Measurements from ENCODE around the gene CACNA1I.

The CACNA1I gene

DNA sequence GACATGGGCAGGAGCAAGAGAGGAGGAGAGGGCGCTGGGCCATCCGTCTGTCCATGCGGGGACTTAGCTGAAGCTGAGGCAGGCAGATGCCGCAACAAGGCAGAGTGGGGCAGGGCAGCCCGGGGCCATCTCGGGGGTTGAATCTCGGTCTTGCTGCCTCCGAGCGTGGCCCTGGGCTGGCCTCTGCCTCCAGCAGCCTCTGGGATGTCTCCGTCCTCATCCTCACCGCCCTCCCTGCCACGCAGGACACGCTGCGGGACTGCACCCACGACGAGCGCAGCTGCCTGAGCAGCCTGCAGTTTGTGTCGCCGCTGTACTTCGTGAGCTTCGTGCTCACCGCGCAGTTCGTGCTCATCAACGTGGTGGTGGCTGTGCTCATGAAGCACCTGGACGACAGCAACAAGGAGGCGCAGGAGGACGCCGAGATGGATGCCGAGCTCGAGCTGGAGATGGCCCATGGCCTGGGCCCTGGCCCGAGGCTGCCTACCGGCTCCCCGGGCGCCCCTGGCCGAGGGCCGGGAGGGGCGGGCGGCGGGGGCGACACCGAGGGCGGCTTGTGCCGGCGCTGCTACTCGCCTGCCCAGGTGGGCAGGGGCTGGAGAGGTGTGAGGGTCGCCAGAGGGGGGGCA is 108.4 kb downstream of the CACNA1I start:
- DNase-seq, result no peak

DNA sequence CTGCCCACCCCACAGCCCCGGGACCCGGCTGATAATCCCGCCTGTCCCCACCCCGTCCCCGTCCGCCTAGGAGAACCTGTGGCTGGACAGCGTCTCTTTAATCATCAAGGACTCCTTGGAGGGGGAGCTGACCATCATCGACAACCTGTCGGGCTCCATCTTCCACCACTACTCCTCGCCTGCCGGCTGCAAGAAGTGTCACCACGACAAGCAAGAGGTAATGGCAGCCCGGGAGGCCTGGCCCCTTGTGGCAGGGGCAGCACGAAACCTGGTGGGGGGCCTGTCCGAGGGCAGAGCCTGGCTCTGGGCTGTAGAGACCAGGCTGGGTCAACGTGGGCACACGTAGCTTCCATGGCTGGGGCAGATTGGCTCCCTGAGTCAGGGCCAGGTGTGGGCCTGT is 109.1 kb downstream of the CACNA1I start:
- no peak for DNase-seq

DNA sequence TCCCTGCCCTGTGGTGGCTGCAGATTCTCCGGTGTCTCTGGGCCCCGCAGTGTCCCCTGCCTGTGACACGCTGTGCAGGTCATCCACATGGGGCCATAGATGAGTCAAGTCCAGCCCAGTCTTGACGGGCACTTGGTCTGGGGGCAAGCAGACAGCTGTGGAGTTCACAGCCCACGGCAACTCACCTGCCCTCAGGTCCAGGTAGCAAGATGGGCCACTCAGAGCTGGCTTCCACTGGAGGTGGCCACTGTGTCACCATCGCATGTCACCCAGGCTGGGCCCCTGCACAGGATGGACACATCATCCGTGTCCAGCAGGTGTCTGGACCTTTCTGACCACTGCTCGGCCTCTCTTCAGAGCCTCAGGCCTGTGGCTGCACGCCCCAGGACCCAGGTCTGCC is 109.9 kb downstream of the CACNA1I start:
- no peak for DNase-seq

DNA sequence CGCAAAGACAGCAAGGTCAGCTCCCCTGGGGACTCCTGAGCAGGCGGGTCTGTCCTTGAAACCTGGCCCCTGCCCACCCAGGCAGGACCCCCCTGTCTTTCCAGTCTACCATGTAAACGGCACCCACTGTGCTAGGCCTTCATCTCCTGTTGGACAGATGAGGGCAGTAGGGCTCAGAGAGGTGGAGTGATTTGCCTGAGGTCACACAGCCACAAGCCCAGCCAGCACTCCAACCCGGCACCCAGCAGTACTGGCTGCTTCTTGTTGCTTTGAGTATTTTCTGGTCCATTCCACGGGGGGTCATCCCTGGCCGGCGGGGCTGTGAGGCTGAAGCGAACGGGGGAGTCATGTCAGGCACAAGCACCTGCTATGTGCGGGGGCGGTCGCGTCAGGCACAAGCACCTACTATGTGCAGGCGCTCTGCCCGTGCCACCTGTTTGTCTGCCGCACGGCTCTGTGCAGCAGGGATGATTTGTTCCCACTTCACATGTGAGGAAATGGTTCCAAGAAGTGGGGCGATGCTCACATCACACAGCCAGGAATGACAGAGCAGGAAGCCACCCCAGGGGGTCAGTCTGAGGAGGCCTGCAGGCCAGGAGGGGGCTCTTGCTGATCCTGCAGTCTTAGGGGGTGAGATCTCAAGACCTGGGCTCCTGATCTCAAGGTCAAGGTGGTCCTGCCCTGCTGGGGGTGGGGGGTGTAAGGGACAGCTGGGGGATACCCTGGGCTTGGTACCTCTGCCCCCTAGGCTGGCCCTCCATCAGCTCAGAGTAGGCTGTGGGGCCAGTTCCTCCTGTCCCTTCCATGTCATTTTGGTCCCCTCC is 110.7 kb downstream of the CACNA1I start:
- DNase-seq, result no peak

DNA sequence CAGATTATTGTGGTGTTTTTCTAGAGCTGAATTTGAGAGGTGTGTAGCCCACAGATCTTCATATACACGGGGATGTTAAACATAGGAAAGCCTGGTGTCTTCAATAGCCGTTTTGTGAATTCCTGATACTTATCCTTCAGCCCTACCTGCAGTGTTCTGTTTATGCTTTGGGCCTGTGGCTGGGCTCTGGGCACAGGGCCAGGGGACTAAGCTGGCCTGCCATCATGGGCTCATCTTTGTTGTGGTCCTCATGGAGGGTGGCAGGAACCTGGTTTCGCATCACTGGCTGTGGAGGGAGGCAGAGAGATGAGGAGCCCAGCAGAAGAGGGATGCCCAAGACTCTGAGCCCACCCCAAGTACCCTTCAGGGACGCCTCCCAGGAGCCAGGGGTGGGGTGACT is 112.4 kb downstream of the CACNA1I start:
- no peak for DNase-seq

DNA sequence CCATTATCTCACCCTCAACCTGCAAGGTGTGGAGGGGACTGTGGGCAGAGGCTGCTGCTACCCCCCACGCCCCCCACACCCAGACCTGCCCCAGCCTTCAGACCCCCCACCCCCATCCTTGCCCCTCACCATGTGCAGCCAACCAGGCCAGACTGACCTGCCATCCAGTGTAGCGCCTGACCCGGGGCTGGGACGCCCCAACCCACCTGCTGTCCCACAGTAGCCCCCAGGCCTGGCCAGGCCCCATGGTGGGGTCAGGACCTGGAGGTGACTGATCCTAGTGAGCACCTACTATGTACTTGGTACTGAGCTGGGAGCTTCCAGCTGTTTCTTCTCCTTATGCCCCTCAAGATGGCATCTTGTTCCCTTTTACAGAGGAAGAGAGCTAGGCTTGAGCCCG is 113.1 kb downstream of the CACNA1I start:
- no peak for DNase-seq

DNA sequence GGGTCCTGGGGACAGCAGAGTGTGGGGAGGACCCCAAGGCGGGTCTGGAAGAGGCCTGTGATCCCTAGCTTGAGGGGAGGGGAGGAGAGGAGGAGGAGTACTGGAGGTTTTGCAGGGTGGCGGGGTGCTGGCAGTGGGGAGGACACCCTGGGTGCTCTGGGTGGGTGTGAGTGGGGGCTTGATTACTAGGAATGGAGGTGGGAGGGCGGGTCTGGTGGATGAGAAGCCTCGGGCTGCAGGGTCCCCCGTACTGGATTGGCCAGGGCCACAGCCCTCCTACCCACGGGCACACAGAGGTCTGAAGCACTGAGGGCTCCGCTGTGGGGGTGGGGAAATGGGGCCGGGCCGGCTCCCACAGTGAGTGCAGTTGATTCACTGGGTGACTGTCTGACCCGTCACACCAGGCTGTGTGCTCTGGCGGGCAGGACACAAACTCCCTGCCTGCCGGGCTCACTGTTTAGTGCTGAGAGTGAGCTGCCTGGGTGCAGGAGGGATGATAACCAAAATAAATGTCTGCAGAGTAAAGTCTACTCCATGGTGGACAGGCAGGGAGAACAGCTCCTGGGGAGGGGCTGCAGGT is 114.2 kb downstream of the CACNA1I start:
- no peak for DNase-seq

DNA sequence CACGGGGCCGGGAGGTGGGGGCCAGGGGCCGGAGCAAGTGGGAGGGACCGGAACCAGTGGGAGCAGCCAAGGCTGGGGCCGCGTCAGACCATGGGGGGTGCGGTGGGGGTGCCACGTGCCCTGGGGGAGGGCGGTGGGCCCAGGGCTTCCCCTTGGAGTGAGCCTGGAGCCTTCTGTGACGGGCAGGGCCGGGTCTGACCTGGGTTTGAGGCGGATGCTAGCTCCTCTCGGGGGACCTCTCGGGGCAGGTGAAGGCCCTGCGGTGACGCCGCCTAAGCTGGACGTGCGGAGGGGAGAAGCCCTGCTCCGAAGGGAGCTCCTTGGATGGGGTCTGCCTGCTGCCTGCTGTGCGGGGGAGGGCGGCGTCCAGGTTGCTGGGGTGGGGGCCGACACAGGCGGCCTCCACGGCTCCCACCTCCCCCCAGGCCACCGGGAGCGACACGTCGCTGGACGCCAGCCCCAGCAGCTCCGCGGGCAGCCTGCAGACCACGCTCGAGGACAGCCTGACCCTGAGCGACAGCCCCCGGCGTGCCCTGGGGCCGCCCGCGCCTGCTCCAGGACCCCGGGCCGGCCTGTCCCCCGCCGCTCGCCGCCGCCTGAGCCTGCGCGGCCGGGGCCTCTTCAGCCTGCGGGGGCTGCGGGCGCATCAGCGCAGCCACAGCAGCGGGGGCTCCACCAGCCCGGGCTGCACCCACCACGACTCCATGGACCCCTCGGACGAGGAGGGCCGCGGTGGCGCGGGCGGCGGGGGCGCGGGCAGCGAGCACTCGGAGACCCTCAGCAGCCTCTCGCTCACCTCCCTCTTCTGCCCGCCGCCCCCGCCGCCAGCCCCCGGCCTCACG is 115.0 kb downstream of the CACNA1I start:
- no peak for DNase-seq

DNA sequence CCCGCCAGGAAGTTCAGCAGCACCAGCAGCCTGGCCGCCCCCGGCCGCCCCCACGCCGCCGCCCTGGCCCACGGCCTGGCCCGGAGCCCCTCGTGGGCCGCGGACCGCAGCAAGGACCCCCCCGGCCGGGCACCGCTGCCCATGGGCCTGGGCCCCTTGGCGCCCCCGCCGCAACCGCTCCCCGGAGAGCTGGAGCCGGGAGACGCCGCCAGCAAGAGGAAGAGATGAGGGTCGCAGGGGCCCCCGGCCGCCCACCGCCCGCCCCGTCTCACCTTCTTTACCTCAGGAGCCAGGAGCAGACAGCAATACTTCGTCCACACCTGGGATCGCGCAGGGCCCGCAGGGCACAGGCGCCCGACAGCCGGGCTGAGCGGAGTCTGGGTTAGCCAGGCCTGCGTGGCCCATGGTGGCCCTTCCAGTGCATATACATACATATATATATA is 115.6 kb downstream of the CACNA1I start:
- no peak for DNase-seq

DNA sequence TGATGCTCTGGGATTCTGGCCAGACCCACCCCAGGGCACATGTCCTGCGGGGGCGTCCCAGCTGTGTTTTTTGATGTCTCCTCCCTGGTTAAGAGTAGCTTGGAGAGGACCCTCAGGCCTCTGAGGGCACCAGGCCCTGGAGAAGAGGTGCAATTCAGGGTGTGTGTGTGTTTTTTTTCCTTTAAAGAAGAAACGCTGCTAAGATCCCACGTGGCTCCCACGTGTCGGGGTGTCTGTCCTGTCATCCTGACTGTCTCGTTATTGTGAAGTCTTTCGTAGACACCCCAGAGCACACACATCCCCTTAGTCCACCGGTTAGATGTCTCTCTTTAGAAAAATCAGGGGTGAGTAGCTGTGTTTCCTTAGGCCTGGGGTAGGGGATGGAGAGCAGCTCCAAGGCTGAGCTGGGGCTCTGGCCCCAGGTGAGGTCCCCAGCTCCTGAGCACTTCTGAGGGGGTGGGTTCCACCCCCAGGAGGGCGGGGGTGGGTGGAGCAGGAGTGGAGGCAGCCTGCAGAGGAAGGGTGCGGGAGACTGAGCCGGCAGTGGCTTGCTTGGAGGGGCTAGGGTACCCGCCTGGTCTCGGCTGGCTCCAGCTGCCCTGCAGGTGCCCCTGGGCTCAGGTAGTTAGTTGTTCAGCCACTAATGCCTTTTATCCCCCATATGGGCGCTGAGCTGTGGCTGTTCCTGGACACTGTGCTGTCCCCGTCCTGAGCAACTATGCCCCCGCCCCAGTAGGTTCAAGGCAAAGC is 116.4 kb downstream of the CACNA1I start:
- no peak for DNase-seq

DNA sequence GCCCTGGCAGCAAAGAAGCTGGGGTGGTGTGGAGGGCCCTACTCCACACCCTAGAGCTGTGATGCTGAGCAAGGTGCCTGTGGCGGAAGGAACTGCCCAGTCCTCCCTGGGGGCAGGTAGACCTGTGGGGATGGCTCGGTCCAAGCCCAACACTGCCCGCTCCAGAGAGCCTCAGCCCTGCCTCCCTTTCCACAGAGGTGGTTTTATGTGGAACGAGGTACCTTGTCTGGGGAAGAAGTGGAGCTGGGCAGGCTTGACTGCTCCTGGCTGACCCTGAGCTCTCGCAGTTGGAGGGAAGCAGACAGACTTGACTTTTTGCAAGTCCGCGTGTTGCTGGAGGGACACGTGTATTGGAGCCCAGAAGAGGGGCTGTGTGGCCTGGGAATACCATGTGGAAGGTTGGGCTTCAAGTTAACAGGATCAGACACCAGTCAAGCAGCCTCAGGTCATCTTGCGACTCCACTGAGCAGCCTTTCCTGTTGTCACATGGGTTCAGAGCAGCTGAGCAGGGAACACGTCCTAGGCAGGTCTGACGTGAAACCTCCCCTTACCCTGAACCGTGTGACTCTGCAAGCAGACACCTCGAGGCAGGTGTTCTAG is 117.7 kb downstream of the CACNA1I start:
- DNase-seq, result no peak

DNA sequence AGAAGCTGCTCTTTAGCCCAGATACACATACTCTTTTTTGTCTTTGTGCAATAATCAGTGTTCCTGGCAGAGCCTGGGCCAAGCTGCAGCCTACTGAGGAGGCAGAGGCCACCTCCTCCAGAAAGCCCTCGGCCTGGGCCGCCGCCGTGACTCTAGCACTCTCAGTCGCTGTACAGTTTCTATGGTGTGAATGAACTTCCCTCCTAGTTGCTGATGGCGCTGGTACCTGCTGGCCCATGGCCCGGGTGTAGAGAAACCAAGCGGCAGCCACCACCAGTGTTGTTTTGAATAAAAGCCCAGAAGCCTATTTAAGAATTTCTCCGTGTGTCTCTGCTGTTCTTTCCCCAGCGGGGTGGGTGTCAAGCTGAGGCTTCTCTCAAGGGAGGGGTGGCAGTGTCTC is 118.9 kb downstream of the CACNA1I start:
- DNase-seq, result no peak

DNA sequence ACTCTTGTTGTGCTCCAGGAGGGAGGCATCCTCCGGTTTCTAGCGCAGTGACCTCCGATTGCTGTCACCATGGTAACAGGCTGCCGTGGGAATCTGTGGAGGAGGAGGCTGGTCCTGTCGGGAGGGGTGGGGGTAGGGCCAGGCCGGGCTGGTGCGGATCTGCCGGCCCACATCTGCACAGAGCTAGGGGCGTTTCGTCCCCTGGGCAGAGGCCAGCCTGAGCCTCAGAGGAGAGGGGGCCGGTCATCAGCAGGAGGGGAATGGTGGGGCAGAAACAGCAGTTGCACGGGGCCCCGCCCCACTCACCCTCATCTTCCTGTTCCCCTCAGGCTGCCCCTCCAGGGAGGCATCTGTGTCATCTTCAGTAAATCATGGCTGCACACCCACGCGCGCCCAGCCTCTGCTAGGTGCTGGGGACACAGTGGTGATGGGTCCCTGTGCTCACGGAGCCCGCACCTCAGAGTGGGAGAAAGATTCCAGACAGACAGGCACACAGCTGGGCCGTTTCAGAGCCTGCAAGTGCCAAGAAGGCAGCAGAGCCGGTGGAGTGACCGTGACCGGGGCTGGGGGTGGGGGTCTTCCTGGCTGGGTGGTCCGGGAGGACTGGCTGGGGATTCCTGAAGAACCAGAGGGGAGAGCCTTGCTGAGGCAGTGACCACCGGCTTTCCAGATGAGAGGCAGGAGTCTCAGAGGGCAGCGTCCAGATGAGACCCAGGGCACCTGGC is 120.5 kb downstream of the CACNA1I start:
- no peak for DNase-seq

DNA sequence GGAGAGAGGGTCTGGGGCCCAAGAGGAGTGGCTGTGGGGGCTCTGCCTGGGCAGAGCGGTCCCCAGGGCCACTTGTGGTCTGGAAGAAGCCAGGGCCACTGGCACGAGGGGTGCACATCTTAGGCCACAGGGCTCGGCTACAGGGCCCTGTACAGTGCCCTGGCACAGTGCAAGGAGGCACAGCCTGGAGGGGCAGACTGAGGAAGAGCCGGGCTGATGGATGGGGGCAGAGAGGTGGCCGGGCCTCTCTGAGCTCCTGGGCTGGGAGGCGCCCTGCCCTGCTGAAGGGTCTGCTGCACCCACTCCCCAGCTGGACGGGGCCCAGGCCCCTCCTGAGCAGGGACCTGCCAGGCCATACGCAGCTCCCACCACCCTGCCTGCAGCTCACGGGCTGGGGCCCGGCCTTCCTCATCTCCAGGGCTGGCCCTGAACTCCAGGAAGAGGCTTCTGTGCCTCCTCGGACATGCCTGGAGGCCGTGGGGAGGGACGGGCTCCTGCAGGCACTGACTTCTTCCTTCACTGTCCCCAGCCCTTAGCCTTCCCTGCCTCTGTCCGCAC is 123.5 kb downstream of the CACNA1I start:
- no peak for DNase-seq

DNA sequence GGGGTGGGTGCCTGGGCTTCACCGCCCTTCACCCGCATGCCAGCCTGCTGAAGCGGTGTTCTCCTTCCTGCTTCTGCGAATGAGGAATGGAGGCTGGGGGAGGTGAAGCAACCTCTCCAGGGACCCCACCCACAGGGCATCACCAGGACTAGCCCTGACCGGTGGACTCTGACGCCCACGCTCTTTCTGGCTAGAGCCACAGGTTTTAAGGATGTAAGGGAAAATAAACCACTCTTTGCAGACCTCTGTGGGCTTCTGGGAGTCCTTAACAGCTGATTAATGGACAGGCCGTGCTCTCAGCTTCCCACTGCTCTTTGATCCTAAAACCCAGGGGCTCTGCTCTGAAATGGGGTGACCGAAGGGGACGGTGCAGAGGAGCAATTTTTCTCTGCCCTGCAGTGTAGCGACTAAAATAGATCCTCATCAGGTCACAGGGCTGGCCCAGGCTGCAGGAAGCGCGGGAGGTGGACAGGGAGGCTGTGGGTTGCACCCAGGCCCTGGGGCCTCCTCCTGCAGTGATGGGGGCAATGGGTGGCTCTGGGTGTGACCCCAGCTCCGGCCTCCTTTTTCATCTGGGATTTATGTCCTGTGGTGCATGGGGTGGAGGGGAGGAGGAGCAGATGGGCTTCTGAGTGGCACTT is 127.4 kb downstream of the CACNA1I start:
- no peak for DNase-seq

DNA sequence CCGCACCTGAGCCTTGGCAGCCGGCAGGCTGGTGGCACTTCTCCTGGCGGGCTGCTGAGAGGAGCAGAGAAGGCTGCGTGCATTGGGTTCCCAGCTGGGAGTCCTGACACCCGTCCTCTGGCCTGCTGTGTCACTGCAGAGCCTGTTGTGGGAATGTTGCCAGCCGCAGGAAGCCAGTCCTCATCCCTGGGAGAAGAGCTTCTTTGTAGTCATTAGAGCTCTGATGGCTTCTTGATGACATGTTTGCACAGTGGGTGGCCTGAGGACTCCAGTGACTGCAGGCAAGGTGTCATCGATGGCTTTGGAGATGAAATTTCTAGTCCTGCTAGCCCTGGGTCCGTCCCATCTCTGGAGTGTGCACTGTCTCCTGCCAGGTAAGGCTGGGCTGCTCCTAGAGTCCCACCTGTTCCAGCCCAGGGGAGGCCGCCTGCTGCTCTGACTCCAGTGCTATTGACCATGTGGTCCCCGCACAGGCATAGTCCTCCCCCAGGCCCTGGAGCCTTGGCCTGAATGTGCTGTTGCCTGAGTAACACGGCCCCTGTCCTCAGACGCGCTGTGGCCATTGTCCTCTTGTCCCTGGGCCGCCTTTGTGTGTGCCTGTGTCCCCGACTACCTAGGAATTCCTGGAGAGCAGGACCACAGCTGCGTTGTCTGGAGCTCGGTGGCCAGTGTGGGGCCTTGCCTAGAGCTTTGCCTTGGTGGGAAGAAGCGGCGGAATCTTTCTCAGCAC is 129.2 kb downstream of the CACNA1I start:
- DNase-seq, result no peak

DNA sequence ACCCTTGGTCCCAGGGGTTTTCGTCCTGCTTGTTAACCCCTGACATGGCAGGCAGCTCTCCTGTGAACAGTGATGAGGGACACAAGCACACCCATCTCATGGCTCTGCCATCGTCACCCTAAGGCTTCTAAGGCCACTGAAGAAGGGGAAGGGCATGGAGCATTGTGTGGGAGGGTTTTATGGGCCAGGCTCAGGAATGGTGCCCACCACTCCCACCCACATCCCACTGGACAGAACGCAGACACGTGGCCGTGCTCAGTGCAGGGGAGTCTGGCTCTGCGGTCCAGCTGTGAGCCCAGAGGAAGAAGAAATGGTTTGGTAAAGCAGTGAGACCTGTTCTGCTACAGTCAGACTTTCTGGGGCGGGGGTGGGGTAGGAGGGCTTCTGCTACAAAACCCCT is 130.0 kb downstream of the CACNA1I start:
- DNase-seq, result no peak

DNA sequence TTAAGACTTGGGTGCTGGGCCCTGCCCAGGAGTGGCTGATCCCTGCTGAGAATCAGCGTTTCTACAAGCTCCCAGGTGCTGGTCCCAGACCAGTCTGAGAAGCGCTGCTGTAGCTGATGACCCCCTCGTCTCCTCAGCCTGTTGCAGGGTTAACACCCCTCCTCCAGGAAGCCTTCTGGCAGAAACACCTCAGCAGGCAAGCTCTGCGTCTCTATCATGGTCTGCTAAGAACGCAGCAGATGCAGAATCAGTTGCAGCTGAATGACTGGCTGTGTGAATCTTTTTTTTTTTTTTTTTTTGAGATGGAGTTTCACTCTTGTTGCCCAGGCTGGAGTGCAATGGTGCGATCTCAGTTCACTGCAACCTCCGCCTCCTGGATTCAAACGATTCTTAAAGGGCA is 132.5 kb downstream of the CACNA1I start:
- no peak for DNase-seq

DNA sequence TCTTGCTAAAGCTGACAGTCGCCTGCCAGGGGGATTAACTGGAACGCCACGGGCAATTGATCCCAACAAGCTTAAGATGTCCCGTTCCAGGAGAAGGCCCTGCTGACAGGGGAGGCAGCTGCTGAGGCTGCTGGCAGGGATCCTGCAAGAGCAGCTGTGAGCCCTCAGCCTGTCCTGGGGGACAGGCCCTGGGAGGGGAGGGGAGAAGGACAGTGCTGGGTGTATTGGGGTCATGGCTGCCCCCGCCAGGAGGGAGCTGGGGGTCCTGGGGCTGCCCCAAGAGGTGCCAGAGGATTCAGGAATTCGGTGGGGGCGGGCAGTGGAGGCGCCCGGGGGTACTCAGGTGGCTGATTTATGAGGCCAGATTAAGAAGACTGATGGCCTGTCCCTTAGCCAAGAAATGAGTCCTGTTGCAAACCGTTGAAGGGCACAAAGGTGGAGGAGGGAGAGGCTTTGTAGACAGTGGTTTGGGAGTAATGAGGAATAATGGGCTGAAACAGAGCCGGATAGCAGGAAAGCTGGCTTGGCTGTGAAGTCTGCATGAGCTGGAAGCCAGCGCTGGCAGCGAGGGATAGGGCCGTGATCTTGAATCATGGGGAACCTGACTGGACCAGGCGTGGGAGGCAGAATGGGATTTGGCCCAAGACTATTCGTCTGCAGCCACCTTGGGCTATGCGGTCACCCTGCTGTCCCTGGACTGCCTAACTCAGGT is 133.5 kb downstream of the CACNA1I start:
- no peak for DNase-seq
